GM19238 (cell line): ENCODE data around the gene SLC35B2.

Experiments used
- DNase-seq: peaks from one replicate; pipeline ENCODE4 v3.0.0; 2011; ENCODE audit warnings: low spot score; ENCODE audit not compliant: insufficient read length

Gene SLC35B2

GRCh38 chr6:44269178-44269920 is 12.0 kb upstream of the SLC35B2 start:
- no peak for DNase-seq

- DNase-seq, result peak; percentile 62
These were observed 10.8 kb upstream of the SLC35B2 start for GRCh38 chr6:44268095-44268628.

GRCh38 chr6:44267252-44267651 is 9.9 kb upstream of the SLC35B2 start:
- DNase-seq, result no peak

- DNase-seq, result peak; percentile 67
These were observed 9.0 kb upstream of the SLC35B2 start for GRCh38 chr6:44266347-44266746.

GRCh38 chr6:44265722-44266233 is 8.4 kb upstream of the SLC35B2 start:
- DNase-seq, result no peak

- DNase-seq, result peak; percentile 87
These were observed 7.8 kb upstream of the SLC35B2 start, which contains the start of gene NFKBIE for GRCh38 chr6:44265007-44265721. Gene NFKBIE (minus strand): TSS chr6:44265551. CDS start chr6:44265346, 205 bp downstream.

GRCh38 chr6:44264154-44265006 is 7.1 kb upstream of the SLC35B2 start:
- peak; percentile 84 for DNase-seq

GRCh38 chr6:44263354-44264100 is 6.2 kb upstream of the SLC35B2 start:
- DNase-seq, result peak; percentile 57

GRCh38 chr6:44262467-44263353 is 5.4 kb upstream of the SLC35B2 start:
- no peak for DNase-seq

GRCh38 chr6:44261581-44261980 is 4.3 kb upstream of the SLC35B2 start:
- DNase-seq, result no peak

GRCh38 chr6:44260451-44261297 is 3.3 kb upstream of the SLC35B2 start:
- DNase-seq, result no peak

- DNase-seq, result no peak
These were observed 2.7 kb upstream of the SLC35B2 start for GRCh38 chr6:44260011-44260410.

- DNase-seq, result no peak
These were observed 1.6 kb upstream of the SLC35B2 start for GRCh38 chr6:44258921-44259320.

- no peak for DNase-seq
These were observed 1.1 kb upstream of the SLC35B2 start for GRCh38 chr6:44258325-44258863.

- DNase-seq, result no peak
These were observed 511 bp upstream of the SLC35B2 start for GRCh38 chr6:44257753-44258324.

GRCh38 chr6:44256775-44257024 is 628 bp downstream of the SLC35B2 start:
- DNase-seq, result no peak

GRCh38 chr6:44255871-44256774 is 1.2 kb downstream of the SLC35B2 start:
- DNase-seq, result no peak
